ENCODE measurements around the gene ELMO3.

DNA sequence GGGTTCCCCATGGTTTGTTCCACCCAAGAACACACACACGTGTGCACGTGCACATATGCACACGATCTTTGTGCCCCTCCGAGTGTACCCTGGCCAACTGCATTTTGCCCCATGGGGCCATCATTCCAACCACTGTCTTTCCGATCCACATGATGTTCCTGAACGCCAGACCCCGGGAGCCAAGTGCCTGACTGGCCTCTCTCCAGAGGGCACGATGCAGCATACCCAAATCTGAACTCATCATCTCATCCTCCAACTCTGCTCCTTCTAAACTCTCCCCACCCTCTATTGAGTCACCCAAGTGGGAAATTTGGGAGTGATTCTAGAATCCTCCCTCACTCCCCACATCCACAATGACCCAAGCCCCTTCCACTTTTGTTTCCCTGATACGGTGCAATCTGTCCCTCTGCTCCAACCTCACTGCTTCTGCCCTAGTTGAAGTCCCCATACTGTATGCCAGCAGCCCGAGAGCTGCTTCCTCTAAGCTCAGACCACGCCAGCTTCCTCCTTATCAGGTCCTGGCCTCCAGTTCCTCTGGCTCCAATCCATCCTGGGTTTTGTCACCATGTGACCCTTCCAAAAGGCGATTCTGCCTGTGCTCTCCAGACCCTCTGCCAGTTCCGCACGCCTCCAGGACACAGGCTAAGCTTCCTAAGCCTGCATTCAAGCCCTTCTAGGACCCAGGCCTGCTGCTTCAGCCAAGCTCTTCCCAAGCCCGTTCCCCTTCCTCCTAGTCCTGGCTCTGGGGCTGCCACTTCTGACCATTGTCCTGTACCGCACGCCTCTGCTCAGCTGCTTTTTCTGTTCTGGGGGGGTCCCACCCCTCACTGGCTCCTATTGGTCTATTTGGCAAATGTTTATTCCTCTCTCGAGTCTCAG is 17.9 kb downstream of the ELMO3 start:
- TF ChIP-seq CTCF (IDR thresholded peaks at IDR 0.05; ENCODE audit: low read depth, low read length, poor library complexity, severe bottlenecking) (no peak), EZH2phosphoT487 (IDR thresholded peaks at IDR 0.05; ENCODE audit: borderline replicate concordance, low read length) (no peak)
